IMR-90 (cell line): Measurements from ENCODE around the gene SLC27A2. TPM values are rescaled to one million over a fixed set of nuclear protein-coding genes. Genes with fewer than 3 reads are reported as not detected.

Experiments
- ATAC-seq: fragments of 200-7000 bp; cut with Tn5 transposase; 2 replicates; pipeline ENCODE4 v1.9.1; 2020; ENCODE audit warnings: low read depth, mild to moderate bottlenecking, moderate library complexity
- BruUV-seq: library from RNA; stranded (reverse); fragments of 400-500 nt; replicated peaks from 2 replicates; lab custom pipeline; 2021; lab: Mats Ljungman, UMichigan
- CTCF ChIA-PET: fragments of 300-600 bp; formaldehyde crosslinking; extraction: SDS; loops from one replicate; lab custom pipeline; 2021; ENCODE audit warnings: antibody characterized with exemption; lab: Yijun Ruan, JAX
- POLR2A ChIA-PET: fragments of 300-600 bp; sonication (Branson Sonifier 250); formaldehyde crosslinking; loops from one replicate; lab custom pipeline; 2022; ENCODE audit warnings: antibody characterized with exemption; ENCODE audit not compliant: unreplicated experiment; lab: Charles Lee
- DNase-seq: peaks from one replicate; pipeline ENCODE4 v3.0.0; 2013
- H2AFZ ChIP-seq: replicated peaks from 2 replicates; pipeline ENCODE3; 2013; ENCODE audit warnings: low read length, mild to moderate bottlenecking; ENCODE audit not compliant: poor library complexity
- H2AK5ac ChIP-seq: 2 replicates; pipeline ENCODE4 v1.6.1; 2013; ENCODE audit warnings: low read depth, low read length, inconsistent platforms
- H2AK9ac ChIP-seq: replicated peaks from 2 replicates; pipeline ENCODE3; 2013; ENCODE audit warnings: mild to moderate bottlenecking, low read depth, low read length, moderate library complexity; ENCODE audit not compliant: poor library complexity
- H2BK120ac ChIP-seq: 2 replicates; pipeline ENCODE4 v1.6.1; 2013; ENCODE audit warnings: low read depth, low read length, inconsistent platforms
- H2BK15ac ChIP-seq: 3 replicates; pipeline ENCODE4 v1.6.1; 2013; ENCODE audit warnings: low read depth, low read length, inconsistent platforms
- H2BK20ac ChIP-seq: 2 replicates; pipeline ENCODE4 v1.6.1; 2013; ENCODE audit warnings: low read depth, mild to moderate bottlenecking, inconsistent platforms, low read length, moderate library complexity
- H2BK5ac ChIP-seq: 2 replicates; pipeline ENCODE4 v1.6.1; 2013; ENCODE audit warnings: mild to moderate bottlenecking, low read depth, low read length, inconsistent platforms; ENCODE audit not compliant: poor library complexity, severe bottlenecking
- H3K14ac ChIP-seq: replicated peaks from 2 replicates; pipeline ENCODE4 v1.6.1; 2013; ENCODE audit warnings: low read depth, low read length, inconsistent platforms
- H3K18ac ChIP-seq: 2 replicates; pipeline ENCODE4 v1.6.1; 2013; ENCODE audit warnings: low read depth, low read length, control low read depth
- H3K23ac ChIP-seq: 2 replicates; pipeline ENCODE4 v1.6.1; 2013; ENCODE audit warnings: low read depth, low read length, inconsistent platforms
- H3K27ac ChIP-seq: 2 replicates; pipeline ENCODE4 v1.5.1; 2013; ENCODE audit warnings: mild to moderate bottlenecking, control low read depth, low read length; ENCODE audit not compliant: insufficient read depth
- H3K27me3 ChIP-seq: 2 replicates; pipeline ENCODE4 v1.6.1; 2013; ENCODE audit warnings: low read length; ENCODE audit not compliant: control insufficient read depth, insufficient read depth
- H3K36me3 ChIP-seq: 2 replicates; pipeline ENCODE4 v1.6.1; 2013; ENCODE audit warnings: low read length, mixed read lengths; ENCODE audit not compliant: control insufficient read depth, insufficient read depth
- H3K4ac ChIP-seq: 2 replicates; pipeline ENCODE4 v1.6.1; 2013; ENCODE audit warnings: low read depth, low read length, inconsistent platforms
- H3K4me1 ChIP-seq: 2 replicates; pipeline ENCODE4 v1.6.1; 2013; ENCODE audit warnings: low read length, mixed read lengths; ENCODE audit not compliant: control insufficient read depth, insufficient read depth
- H3K4me2 ChIP-seq: 2 replicates; pipeline ENCODE4 v1.6.1; 2013; ENCODE audit warnings: low read depth, mild to moderate bottlenecking, control low read depth, low read length, moderate library complexity
- H3K4me3 ChIP-seq: 2 replicates; pipeline ENCODE4 v1.5.1; 2013; ENCODE audit warnings: low read depth, mild to moderate bottlenecking, control low read depth, low read length, moderate library complexity; ENCODE audit not compliant: insufficient read depth
- H3K56ac ChIP-seq: 2 replicates; pipeline ENCODE4 v1.6.1; 2013; ENCODE audit warnings: low read length, inconsistent platforms; ENCODE audit not compliant: insufficient read depth; ENCODE audit errors: extremely low read depth
- H3K79me1 ChIP-seq, 2 experiments: 2 replicates each; pipeline ENCODE4 v1.6.1; 2013; ENCODE audit warnings: low read length in 2 of 2, inconsistent platforms in 1 of 2, low read depth in 1 of 2
- H3K9ac ChIP-seq: 2 replicates; pipeline ENCODE4 v1.6.1; 2013; ENCODE audit warnings: low read depth, low read length, control low read depth
- H3K9me1 ChIP-seq: 2 replicates; pipeline ENCODE4 v1.6.1; 2013; ENCODE audit warnings: low read length, inconsistent platforms; ENCODE audit not compliant: insufficient read depth
- H3K9me3 ChIP-seq: 2 replicates; pipeline ENCODE4 v1.6.1; 2013; ENCODE audit warnings: low read length; ENCODE audit not compliant: control insufficient read depth, insufficient read depth
- H4K20me1 ChIP-seq: 2 replicates; pipeline ENCODE4 v1.6.1; 2013; ENCODE audit warnings: low read length, inconsistent platforms; ENCODE audit not compliant: insufficient read depth
- H4K5ac ChIP-seq: 2 replicates; pipeline ENCODE4 v1.6.1; 2013; ENCODE audit warnings: mild to moderate bottlenecking, low read depth, low read length, control low read depth
- H4K8ac ChIP-seq, 2 experiments: 2 replicates each; pipeline ENCODE4 v1.6.1; 2013; ENCODE audit warnings: low read depth in 2 of 2, low read length in 2 of 2, control low read depth in 1 of 2, inconsistent platforms in 1 of 2
- H4K91ac ChIP-seq: 2 replicates; pipeline ENCODE4 v1.6.1; 2013; ENCODE audit warnings: low read depth, low read length, inconsistent platforms; ENCODE audit not compliant: insufficient read depth
- BHLHE40 ChIP-seq: fragments of 150-350 bp; IDR thresholded peaks from 2 replicates; pipeline ENCODE4 v1.6.1; 2016; ENCODE audit warnings: mild to moderate bottlenecking, low read depth, low read length
- CEBPB ChIP-seq: IDR thresholded peaks from 2 replicates; pipeline ENCODE4 v1.6.1; 2012; ENCODE audit warnings: low read depth, low read length, improper control_type of control experiment
- CHD1 ChIP-seq: IDR thresholded peaks from 2 replicates; pipeline ENCODE4 v1.6.1; 2012; ENCODE audit warnings: low read depth, low read length, improper control_type of control experiment
- CTCF ChIP-seq: conservative IDR thresholded peaks from 2 replicates; pipeline ENCODE4 v1.5.1; 2012; ENCODE audit warnings: mild to moderate bottlenecking, low read depth, low read length, improper control_type of control experiment
- ELK1 ChIP-seq: fragments of 150-350 bp; IDR thresholded peaks from 2 replicates; pipeline ENCODE4 v1.6.1; 2016; ENCODE audit warnings: low read depth, mild to moderate bottlenecking, low read length, moderate library complexity, borderline replicate concordance
- FOS ChIP-seq: fragments of 150-350 bp; IDR thresholded peaks from 2 replicates; pipeline ENCODE4 v1.6.1; 2016; ENCODE audit warnings: low read depth, low read length
- MAFK ChIP-seq: IDR thresholded peaks from 2 replicates; pipeline ENCODE4 v1.6.1; 2012; ENCODE audit warnings: low read depth, low read length, improper control_type of control experiment
- MAZ ChIP-seq: IDR thresholded peaks from 2 replicates; pipeline ENCODE4 v1.6.1; 2012; ENCODE audit warnings: low read depth, mild to moderate bottlenecking, low read length, improper control_type of control experiment, moderate library complexity, borderline replicate concordance
- MXI1 ChIP-seq: IDR thresholded peaks from 2 replicates; pipeline ENCODE4 v1.6.1; 2012; ENCODE audit warnings: low read depth, mild to moderate bottlenecking, low read length, moderate library complexity, borderline replicate concordance
- NFE2L2 ChIP-seq: fragments of 150-350 bp; IDR thresholded peaks from 2 replicates; pipeline ENCODE4 v1.6.1; 2016; ENCODE audit warnings: low read depth, mild to moderate bottlenecking, low read length
- POLR2A ChIP-seq: IDR thresholded peaks from 2 replicates; pipeline ENCODE4 v1.6.1; 2012; ENCODE audit warnings: mild to moderate bottlenecking, low read depth, low read length
- RAD21 ChIP-seq: IDR thresholded peaks from 2 replicates; pipeline ENCODE4 v1.6.1; 2012; ENCODE audit warnings: low read length, improper control_type of control experiment
- RCOR1 ChIP-seq: IDR thresholded peaks from 2 replicates; pipeline ENCODE4 v1.6.1; 2012; ENCODE audit warnings: mild to moderate bottlenecking, low read length, improper control_type of control experiment; ENCODE audit not compliant: insufficient replicate concordance
- RFX5 ChIP-seq: IDR thresholded peaks from 2 replicates; pipeline ENCODE4 v1.8.0; 2012; ENCODE audit warnings: low read depth, mild to moderate bottlenecking, low read length, moderate library complexity
- SMC3 ChIP-seq: fragments of 150-350 bp; IDR thresholded peaks from 2 replicates; pipeline ENCODE4 v1.6.1; 2016; ENCODE audit warnings: low read depth, mild to moderate bottlenecking, antibody characterized with exemption, low read length, moderate library complexity
- USF2 ChIP-seq: fragments of 150-350 bp; IDR thresholded peaks from 2 replicates; pipeline ENCODE4 v1.6.1; 2017; ENCODE audit warnings: mild to moderate bottlenecking, antibody characterized with exemption, low read length, low read depth
- WGBS, 2 experiments: methylation state at CpG; one replicate each; pipeline versions ENCODE4 v1.1.5 to v1.1.7; 2013; ENCODE audit warnings: missing lambda C conversion rate in 2 of 2; ENCODE audit not compliant: insufficient read length in 1 of 2; ENCODE audit errors: extremely low coverage in 2 of 2; 5-methylcytosine and 5-hydroxymethylcytosine counted together
- dilution Hi-C: fragments of 300-500 bp; cut with HindIII; formaldehyde crosslinking; loops from one replicate; pipeline ENCODE4 v1.14.3; 2018; ENCODE audit warnings: low sequenced_read_pairs; ENCODE audit not compliant: unreplicated experiment
- in situ Hi-C: fragments of 300-500 bp; cut with MboI; formaldehyde crosslinking; loops from 3 replicates; pipeline ENCODE4 v1.14.3; 2019; ENCODE audit warnings: low sequenced_read_pairs, inconsistent platforms, mixed read lengths
- intact Hi-C: fragments of 100-400 bp; cut with micrococcal nuclease; formaldehyde crosslinking; loops from 2 replicates; pipeline ENCODE4 v1.10.0; 2022
- polyA plus RNA-seq, 3 experiments: library from polyadenylated mRNA; depleted of rRNA; stranded (reverse); fragments of >200 nt; gene quantifications; 2 replicates each; pipeline ENCODE4 v1.2.3, GENCODE V29; 2012; ENCODE audit warnings: low replicate concordance in 1 of 3
- total RNA-seq: library from RNA; depleted of rRNA; stranded (reverse); fragments of >200 nt; gene quantifications from 2 replicates; pipeline ENCODE4 v1.2.3, GENCODE V29; 2012

Gene SLC27A2
- total and polyA plus RNA-seq, 2 of the 4 experiments (the other 2 are of a cell fraction), result under 0.01 TPM; not detected in 1

- intact Hi-C loops (no loop called here), in situ Hi-C loops (no loop called here), dilution Hi-C loops (no loop called here)
- H3K9me3 ChIP-seq, result no peaks in the 10 kb centered on the region
- no peak overlapping the region for H3K56ac ChIP-seq
- no peak overlapping the region for H3K4me3 ChIP-seq
- no peak overlapping the region for H2AK5ac ChIP-seq
- WGBS, 2 experiments, result 60% methylated on average over 1 of the region's 7 CpGs; no CpG with 5 or more reads in 1 of the 2 experiments
- H3K4me2 ChIP-seq, result no peak overlapping the region
- no peak overlapping the region for H2AFZ ChIP-seq
- ATAC-seq, result no peak
- no peak overlapping the region for H3K23ac ChIP-seq
- H2BK15ac ChIP-seq, result no peak overlapping the region
- no peaks in the 10 kb centered on the region for H3K9me1 ChIP-seq
- no TSS peak for BruUV-seq
- no peaks in the 10 kb centered on the region for H3K36me3 ChIP-seq
- H4K91ac ChIP-seq, result no peak overlapping the region
- no peak overlapping the region for H2BK20ac ChIP-seq
- no peaks in the 10 kb centered on the region for H4K20me1 ChIP-seq
- TF ChIP-seq USF2 (no peak), RFX5 (no peak), NFE2L2 (no peak), BHLHE40 (no peak), MAFK (no peak), RCOR1 (no peak), CHD1 (no peak), MAZ (no peak), SMC3 (no peak), RAD21 (no peak), CTCF (no peak), FOS (no peak), POLR2A (no peak), CEBPB (no peak), ELK1 (no peak), MXI1 (no peak)
- no peak overlapping the region for H4K5ac ChIP-seq
- DNase-seq, result no peak
- H3K14ac ChIP-seq, result no peak overlapping the region
- no peak overlapping the region for H3K9ac ChIP-seq
- no peak overlapping the region for H2BK5ac ChIP-seq
- H3K79me1 ChIP-seq, result no peaks in the 10 kb centered on the region
- no peak overlapping the region for H2AK9ac ChIP-seq
- no peak overlapping the region for H3K27ac ChIP-seq
- H2BK120ac ChIP-seq, result no peak overlapping the region
- CTCF ChIA-PET, result interaction anchor here (0.5 to 1.0 kb wide), 3 partner anchors 10 to 100 kb away, joined by 3 read pairs; no protein-coding TSS in a partner anchor
- peaks cover 51% of the 10 kb centered on the region for H3K27me3 ChIP-seq
- H3K18ac ChIP-seq, result no peak overlapping the region
- no peak overlapping the region for H4K8ac ChIP-seq
- H3K4me1 ChIP-seq, result peaks cover 3% of the 10 kb centered on the region; the same call in 1 of the 2 replicates
- POLR2A ChIA-PET, result no interaction called here
- no peak overlapping the region for H3K4ac ChIP-seq
These were observed 1.4 kb upstream of the SLC27A2 start for GRCh38 chr15:50180582-50180981.
